H7 (cell line): Measurements from ENCODE around the gene MRPS14. TPM values are rescaled to one million over a fixed set of nuclear protein-coding genes. Genes with fewer than 3 reads are reported as not detected.

Experiments
- DNase-seq: peaks from one replicate; pipeline ENCODE4 v3.0.0; 2012
- H3K27me3 ChIP-seq: 2 replicates; pipeline ENCODE4 v1.6.0; 2011; ENCODE audit warnings: mild to moderate bottlenecking, low read length; ENCODE audit not compliant: control insufficient read depth, insufficient read depth
- H3K36me3 ChIP-seq: replicated peaks from 2 replicates; pipeline ENCODE4 v1.5.1; 2011; ENCODE audit warnings: low read length; ENCODE audit not compliant: control insufficient read depth, insufficient read depth
- H3K4me3 ChIP-seq: 2 replicates; pipeline ENCODE4 v1.5.1; 2011; ENCODE audit warnings: low read depth, mild to moderate bottlenecking, control low read depth, low read length, moderate library complexity; ENCODE audit not compliant: insufficient read depth
- total RNA-seq: library from RNA; depleted of rRNA; stranded (reverse); fragments of >200 nt; shearing (Covaris generic); gene quantifications from 2 replicates; pipeline ENCODE4 v1.2.3, GENCODE V29; 2014

The MRPS14 gene
- total RNA-seq, 1 experiment from 2014 or later: 39.5 TPM

DNA sequence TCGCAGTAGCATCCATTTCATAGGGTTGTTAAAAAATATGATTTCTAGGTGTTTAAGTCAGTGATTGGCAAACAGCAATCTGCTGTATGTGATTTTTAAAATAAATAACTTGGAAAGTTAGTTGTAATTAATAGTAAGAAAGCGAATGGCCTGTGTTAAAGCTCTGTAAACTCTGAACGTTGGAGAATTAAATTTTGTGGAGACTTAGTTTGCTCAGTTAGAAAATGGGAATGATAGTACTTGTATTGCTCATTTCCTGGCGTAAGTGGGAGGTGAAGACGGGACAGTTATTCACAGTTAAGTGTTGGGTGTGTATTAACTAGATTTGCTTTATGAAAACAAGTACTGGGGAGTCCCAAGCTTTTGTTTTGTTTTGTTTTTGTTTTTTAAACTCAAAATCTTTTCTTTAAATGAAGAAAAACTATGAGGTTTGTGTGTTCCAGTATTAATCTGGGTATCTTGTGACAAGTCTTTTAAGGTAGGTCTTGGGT is 22.5 kb downstream of the MRPS14 start:
- peaks cover 4% of the 10 kb centered on the region; the same call in 1 of the 2 replicates for H3K36me3 ChIP-seq
- no peaks in the 10 kb centered on the region for H3K27me3 ChIP-seq
- peak overlapping the region; percentile 99 for H3K4me3 ChIP-seq
- no peak for DNase-seq

DNA sequence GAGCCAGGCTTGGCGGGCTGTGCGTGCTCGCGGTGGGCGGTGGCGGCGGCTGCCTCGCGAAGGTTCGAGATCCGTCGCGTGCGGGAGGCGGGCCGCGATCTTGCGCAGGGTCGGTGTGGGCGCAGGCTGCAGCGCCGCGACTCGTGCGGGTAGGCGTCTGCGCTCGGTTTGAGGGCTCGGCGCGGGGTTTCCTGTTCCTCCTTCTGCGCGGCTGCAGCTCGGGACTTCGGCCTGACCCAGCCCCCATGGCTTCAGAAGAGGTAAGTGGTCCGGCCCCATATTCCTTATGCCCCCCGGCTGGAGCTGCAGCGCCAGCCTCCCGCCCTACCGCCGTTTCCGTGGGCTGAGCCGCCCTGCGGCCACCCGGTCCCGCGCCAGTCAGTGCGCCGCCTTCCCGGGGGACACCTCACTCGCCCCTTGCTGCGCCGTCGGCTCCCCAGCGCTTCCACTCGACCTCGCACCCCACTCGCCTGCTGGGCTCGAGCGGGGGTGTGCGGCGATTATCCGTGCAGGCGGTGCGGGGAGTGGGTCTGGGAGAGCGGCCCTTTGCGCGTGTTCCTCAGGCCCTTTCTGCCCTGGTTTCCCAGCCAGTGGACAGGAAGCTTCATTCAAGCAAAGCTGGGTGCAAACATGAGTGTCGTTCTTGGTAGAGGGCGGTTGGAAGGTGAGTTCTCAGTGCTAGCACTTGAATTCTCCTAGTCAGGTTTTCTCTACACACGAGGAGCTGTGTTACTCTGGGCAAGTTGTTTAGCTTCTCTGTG is 23.1 kb downstream of the MRPS14 start, which contains the start of gene CACYBP:
Gene CACYBP (plus strand): TSS at position 12 of the 761 bp plus-strand sequence. CDS start 234 bp downstream, at position 246.
- Histone ChIP-seq H3K4me3 (peak within 1 kb of the TSS; percentile 99), H3K36me3 (peaks cover 2% of the 10 kb centered on the region; the same call in 1 of the 2 replicates), H3K27me3 (no peaks in the 10 kb centered on the region)
- no peak for DNase-seq

DNA sequence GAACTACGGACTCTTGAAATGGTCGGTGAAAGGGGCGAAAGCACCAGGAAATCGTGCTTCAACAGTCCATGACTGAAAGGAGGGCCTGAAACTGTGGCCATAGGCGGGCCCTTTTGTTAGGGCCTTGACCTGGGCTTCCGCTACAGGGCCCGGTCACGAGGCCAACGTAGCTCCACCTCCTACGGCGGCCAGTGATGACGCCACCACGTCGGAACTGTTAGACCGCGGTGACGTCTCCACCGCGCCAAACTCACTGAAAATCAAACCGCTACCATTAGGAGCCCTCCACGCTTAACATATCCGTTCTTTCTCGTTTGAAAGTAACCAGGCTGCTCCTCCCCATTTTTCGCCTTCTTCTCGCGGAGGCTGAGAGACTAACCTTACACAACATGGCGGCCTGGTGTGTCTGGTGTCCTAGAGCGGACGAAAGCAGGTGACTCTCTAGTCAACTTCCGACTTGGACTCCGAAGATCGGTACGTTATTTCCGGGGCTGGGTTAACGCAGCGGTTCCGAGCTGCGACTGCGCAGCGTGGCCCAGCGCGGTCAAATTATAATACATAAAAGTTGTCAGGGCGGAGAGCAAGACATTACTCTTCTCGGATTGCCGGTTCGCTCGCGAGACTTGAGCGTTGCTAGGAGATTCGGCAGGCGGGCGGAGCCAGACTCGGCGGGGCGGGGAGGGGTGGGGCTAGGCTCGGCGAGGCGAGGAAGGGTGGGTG is 23.8 kb downstream of the MRPS14 start:
- peak; percentile 94 for DNase-seq
- Histone ChIP-seq H3K27me3 (no peaks in the 10 kb centered on the region), H3K4me3 (peak overlapping the region; percentile 99), H3K36me3 (no peaks in the 10 kb centered on the region)

DNA sequence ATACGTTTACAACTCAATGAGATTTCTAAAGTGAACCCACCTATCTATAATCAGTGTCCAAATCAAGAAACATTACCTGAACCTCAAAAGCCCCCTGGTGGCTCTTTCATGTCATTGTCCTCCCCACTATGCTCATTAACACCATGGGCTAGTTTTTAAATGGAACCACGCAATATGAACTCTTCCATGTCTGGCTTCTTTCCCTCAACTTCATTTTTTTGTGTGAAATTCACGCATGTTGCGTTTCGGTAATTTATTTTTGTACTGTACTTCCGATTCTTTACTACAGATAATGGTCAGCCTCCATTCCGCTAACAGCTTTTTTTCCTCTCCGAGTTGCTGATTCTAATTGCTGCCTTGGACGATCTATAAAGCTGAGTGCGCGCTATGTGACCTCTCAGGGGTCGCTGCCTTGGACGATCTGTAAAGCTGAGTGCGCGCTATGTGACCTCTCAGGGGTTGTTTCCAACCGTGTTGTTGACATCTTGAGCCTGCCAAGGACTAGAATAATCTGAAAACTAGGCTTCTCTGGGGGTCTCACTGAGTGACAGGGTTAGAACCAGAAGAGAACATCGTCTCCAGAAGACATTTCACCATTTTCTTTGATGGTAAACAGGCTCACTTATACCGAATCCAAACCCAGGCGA is 24.5 kb downstream of the MRPS14 start:
- no peaks in the 10 kb centered on the region for H3K36me3 ChIP-seq
- peak overlapping the region; percentile 99 for H3K4me3 ChIP-seq
- no peaks in the 10 kb centered on the region for H3K27me3 ChIP-seq
- DNase-seq: peak; percentile 56

DNA sequence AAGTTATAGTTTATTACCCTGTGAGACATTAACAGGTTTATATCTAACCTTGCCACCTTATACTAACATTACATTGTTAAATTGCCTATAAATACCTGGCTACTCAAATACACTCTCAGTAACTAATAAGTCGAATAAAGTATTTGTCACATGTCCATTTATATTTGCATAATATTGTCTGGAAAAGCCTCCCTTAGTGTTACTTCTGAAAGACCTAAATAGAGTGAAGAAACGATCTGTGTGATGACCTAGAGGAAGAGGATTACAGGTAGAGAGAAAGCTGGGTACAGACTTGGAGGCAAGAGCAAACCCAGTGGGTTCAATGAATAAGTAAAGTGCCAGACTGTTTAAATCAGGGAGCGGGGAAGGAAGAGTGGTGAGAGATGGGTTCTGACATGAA is 26.2 kb downstream of the MRPS14 start:
- no peaks in the 10 kb centered on the region for H3K27me3 ChIP-seq
- DNase-seq: no peak
- H3K4me3 ChIP-seq: no peak overlapping the region
- no peaks in the 10 kb centered on the region; the same call in 1 of the 2 replicates for H3K36me3 ChIP-seq

DNA sequence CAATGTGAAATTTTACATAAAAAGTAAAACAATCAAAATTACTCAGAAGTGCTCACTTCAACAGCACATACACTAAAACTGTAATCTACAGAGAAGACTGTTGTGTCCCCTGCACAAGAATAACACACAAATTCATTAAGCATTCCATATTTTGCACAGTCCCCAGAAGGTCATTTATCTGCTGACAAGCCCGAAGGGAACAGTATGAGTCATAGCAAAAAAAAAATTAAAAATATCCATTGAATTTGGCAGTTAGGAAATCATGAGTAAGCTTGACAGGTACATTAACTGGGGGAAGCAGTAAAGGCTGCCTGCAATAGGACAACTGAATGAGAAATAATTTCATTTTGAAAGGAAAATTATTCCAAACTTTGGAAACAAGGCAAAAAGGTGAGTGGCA is 26.7 kb downstream of the MRPS14 start:
- no peak overlapping the region for H3K4me3 ChIP-seq
- DNase-seq: no peak
- H3K27me3 ChIP-seq: no peaks in the 10 kb centered on the region
- no peaks in the 10 kb centered on the region; the same call in 1 of the 2 replicates for H3K36me3 ChIP-seq

DNA sequence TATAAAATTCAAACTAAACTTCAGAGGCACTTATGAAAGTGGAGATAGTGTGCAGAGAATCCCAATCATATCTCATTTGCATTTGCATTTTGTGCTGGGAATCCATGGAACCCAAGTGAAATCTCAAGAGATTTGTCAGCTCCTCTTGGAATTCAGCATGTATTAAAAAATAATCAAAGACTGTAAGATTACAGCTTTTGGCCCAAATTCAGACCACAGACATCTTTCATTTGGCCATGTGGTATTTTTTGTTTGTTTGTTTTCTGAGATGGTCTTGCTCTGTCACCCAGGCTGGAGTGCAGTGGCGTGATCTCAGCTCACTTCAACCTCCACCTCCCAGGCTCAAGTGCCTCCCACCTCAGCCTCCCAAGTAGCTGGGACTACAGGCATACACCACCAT is 27.3 kb downstream of the MRPS14 start:
- no peak for DNase-seq
- no peaks in the 10 kb centered on the region; the same call in none of the 2 replicates for H3K36me3 ChIP-seq
- no peaks in the 10 kb centered on the region for H3K27me3 ChIP-seq
- H3K4me3 ChIP-seq: no peak overlapping the region

DNA sequence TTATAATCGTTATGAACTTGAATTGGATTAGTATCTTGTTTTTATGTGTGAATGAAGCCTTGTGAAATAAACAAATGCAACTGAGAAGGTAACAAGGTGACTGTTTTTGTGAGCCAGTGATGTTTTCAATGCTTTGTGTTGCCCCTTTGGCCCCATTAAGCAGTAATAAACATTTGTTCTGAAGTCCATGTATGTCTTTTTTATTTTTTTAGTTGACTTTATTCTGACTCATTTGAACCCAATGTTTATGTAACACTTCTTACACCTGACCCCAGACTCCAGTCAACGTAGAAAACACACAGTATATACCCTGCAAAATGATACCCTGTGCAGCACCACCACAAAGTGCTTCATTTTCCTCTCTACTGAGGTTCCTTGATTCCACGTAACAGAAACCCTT is 28.1 kb downstream of the MRPS14 start:
- Histone ChIP-seq H3K36me3 (peaks cover 2% of the 10 kb centered on the region), H3K27me3 (no peaks in the 10 kb centered on the region), H3K4me3 (no peak overlapping the region)
- DNase-seq: no peak

DNA sequence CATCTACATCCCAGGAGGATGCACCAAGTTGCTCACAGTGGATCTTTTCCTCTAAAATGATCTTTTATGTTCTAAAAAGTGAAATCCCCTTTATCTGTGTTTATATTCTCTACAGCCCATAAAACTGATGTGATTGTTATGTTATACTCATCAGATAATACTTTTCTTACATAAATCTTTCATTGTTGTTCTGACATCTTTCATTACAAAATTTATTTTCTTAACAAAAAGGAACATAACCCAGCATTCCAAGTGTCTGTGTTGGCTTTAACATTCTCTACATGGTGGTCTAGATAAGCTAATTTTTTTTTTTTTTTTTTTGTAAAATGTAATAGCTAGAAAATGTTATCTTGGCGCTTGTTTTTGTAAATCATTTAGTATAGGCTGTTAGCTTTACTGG is 31.8 kb downstream of the MRPS14 start:
- no peak overlapping the region for H3K4me3 ChIP-seq
- H3K36me3 ChIP-seq: peaks cover 13% of the 10 kb centered on the region
- no peaks in the 10 kb centered on the region for H3K27me3 ChIP-seq
- DNase-seq: no peak

DNA sequence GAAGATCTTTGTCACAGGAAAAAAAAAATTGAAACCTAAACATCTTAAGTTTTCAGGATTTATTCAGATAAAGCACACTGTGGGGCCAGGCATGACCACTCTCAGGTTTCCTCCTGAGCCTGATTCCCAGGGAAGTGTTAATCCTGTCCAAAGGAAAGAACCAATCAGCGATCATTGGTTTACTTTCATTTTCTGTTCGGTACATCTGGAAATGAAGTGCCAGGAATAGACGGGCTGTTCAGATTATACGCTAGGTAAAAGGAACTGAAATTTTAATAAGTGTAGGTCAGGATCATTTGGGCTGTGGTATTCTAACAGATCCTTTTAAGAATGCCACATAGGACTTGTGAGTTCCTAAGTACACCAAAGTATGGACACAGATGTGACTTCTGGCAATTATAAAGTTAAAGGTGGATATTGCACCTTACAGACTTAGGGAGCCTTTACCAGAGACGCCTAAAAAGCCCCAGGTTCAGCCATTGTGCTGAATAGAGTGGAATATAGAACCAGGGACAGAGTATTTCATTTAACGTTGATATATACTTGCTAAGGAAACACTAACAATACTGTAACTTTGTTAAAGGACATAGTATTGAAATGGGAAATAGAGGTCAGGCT is 32.7 kb downstream of the MRPS14 start:
- H3K27me3 ChIP-seq: no peaks in the 10 kb centered on the region
- H3K4me3 ChIP-seq: no peak overlapping the region

DNA sequence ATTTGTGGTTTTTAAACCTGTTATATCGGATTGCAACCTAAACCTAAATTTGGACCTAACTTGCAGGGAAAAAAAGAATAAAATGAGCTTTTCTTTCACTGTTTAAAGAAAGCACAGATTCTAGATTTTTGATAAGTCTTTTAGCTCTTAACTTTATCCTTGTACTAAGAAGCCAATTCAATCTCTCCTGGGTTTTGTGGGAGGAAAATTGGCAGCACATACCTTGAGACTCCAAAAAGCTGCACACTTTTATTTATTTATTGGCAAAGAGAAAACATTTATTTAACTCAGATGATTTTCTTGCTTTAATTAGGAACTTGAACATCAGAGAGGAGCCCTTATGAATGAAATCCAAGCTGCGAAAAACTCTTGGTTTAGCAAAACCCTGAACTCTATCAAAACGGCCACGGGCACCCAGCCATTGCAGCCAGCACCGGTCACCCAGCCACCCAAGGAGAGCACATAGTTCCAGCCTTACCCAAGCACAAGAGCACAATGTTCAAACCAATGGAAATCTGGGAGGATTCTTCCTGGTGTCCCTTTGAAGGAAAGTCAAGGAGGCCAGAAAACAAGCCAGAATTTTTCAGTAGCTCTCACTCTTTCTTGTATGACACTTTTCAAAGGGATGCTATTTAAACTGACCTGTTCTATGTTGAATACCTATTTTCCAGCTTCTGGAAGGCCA is 33.5 kb downstream of the MRPS14 start:
- peaks cover 13% of the 10 kb centered on the region for H3K36me3 ChIP-seq
- no peak overlapping the region for H3K4me3 ChIP-seq
- no peaks in the 10 kb centered on the region for H3K27me3 ChIP-seq
- no peak for DNase-seq

More for the DNA sequence above, 32.7 kb downstream of the MRPS14 start:
- no peak for DNase-seq
- peaks cover 13% of the 10 kb centered on the region for H3K36me3 ChIP-seq

DNA sequence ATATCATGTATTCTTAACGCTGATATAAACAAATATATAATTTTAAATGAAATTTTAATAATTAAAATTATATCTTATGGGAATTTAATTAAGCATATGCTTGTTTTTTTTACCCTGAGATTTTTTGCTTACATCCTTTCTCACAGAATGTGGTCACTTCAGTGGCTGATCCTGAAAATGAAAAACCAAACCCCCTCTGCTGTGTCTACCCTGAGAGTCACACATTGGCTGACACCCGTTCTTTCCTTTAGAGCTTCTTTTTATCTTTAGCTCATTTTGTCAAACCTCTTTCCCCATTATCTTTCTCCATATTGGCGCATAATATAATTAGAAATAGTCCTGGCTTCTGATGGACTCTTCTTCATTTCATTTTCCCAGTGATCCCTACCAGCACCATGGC is 34.2 kb downstream of the MRPS14 start:
- Histone ChIP-seq H3K36me3 (peaks cover 13% of the 10 kb centered on the region), H3K27me3 (no peaks in the 10 kb centered on the region), H3K4me3 (no peak overlapping the region)
- DNase-seq: no peak

DNA sequence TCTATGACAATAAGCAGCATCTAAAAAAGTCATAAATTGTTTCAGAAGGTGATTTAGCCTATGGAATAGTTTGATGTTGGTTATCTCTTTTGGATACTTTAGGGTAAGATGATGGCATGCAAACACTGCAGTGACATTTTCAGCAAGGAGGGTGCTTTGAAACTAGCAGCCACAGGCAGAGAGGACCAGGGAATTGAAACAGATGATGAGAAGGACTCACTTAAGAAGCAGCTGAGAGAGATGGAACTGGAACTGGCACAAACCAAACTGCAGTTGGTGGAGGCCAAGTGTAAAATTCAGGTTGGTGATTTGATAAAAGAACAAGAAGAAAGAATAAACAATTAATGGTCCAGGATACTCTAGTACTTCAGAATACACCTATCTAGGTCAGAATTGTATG is 34.7 kb downstream of the MRPS14 start:
- H3K36me3 ChIP-seq: peaks cover 13% of the 10 kb centered on the region
- DNase-seq: no peak

DNA sequence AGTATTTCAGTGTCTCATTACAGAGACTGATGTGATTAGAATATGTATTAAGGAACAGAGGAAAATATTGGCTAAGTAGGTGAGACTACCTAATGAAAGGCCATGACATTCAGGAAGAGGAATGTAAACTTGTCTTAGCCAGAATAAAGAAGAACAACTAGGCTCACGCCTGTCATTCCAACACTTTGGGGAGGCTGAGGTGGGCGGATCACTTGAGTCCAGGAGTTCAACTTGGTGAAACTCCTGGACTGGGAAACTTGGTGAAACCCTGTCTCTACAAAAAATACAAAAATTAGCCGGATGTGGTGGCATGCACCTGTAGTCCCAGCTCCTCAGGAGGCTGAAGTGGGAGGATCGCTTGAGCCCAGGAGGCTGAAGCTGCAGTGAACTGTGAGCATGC is 38.3 kb downstream of the MRPS14 start:
- no peak for DNase-seq
- Histone ChIP-seq H3K4me3 (no peak overlapping the region), H3K27me3 (no peaks in the 10 kb centered on the region), H3K36me3 (peaks cover 18% of the 10 kb centered on the region)

More for the DNA sequence above, 34.7 kb downstream of the MRPS14 start:
- Histone ChIP-seq H3K27me3 (no peaks in the 10 kb centered on the region), H3K4me3 (no peak overlapping the region)
